OCI-LY1 (cell line): ENCODE measurements around the gene DLGAP4.

Experiments used
- H2AFZ ChIP-seq: fragments of 200-600 bp; sonication (generic), shearing (Covaris generic); 2 replicates; pipeline ENCODE4 v1.6.0; 2014; ENCODE audit warnings: antibody characterized with exemption, mild to moderate bottlenecking, low read length
- H3F3A ChIP-seq: fragments of 200-600 bp; sonication (generic), shearing (Covaris generic); 2 replicates; pipeline ENCODE4 v1.6.0; 2014; ENCODE audit warnings: mild to moderate bottlenecking, antibody characterized with exemption, low read length, moderate library complexity; ENCODE audit not compliant: insufficient read depth
- H3K27ac ChIP-seq: fragments of 200-600 bp; sonication (generic); 2 replicates; pipeline ENCODE4 v1.5.1; 2014; ENCODE audit warnings: low read length, mixed run types, mild to moderate bottlenecking, low read depth; ENCODE audit not compliant: poor library complexity, severe bottlenecking
- H3K27me3 ChIP-seq: fragments of 200-600 bp; sonication (generic); 2 replicates; pipeline ENCODE4 v1.6.0; 2014; ENCODE audit warnings: antibody characterized with exemption, mild to moderate bottlenecking, low read length, moderate library complexity; ENCODE audit not compliant: insufficient read depth
- H3K36me3 ChIP-seq: fragments of 200-600 bp; sonication (generic); 2 replicates; pipeline ENCODE4 v1.6.1; 2014; ENCODE audit warnings: mild to moderate bottlenecking, antibody characterized with exemption, low read length, moderate library complexity, mixed read lengths; ENCODE audit not compliant: insufficient read depth
- H3K4me1 ChIP-seq: fragments of 200-600 bp; sonication (generic); 2 replicates; pipeline ENCODE4 v1.5.1; 2014; ENCODE audit warnings: mild to moderate bottlenecking, low read length, moderate library complexity; ENCODE audit not compliant: insufficient read depth, severe bottlenecking
- H3K4me2 ChIP-seq: fragments of 200-600 bp; sonication (generic), shearing (Covaris generic); 2 replicates; pipeline ENCODE4 v1.6.1; 2014; ENCODE audit warnings: low read length
- H3K4me3 ChIP-seq: fragments of 200-600 bp; sonication (generic); 2 replicates; pipeline ENCODE4 v1.5.1; 2014; ENCODE audit warnings: low read length, low read depth, mild to moderate bottlenecking, mixed read lengths; ENCODE audit not compliant: poor library complexity, severe bottlenecking
- H3K79me2 ChIP-seq: fragments of 200-600 bp; shearing (Covaris generic); 2 replicates; pipeline ENCODE4 v1.6.1; 2016; ENCODE audit warnings: mixed run types, low read length, mixed read lengths; ENCODE audit not compliant: insufficient read depth
- H3K9ac ChIP-seq: fragments of 200-600 bp; sonication (generic), shearing (Covaris generic); 2 replicates; pipeline ENCODE4 v1.6.1; 2014; ENCODE audit warnings: mild to moderate bottlenecking, low read length, mixed read lengths
- H3K9me2 ChIP-seq: fragments of 200-600 bp; sonication (generic), shearing (Covaris generic); 2 replicates; pipeline ENCODE4 v1.6.1; 2014; ENCODE audit warnings: low read depth, mild to moderate bottlenecking, low read length, mixed read lengths
- H3K9me3 ChIP-seq: fragments of 200-600 bp; shearing (Covaris generic); 2 replicates; pipeline ENCODE4 v1.6.1; 2014; ENCODE audit warnings: low read length, mixed read lengths
- H4K20me1 ChIP-seq: fragments of 200-600 bp; sonication (generic), shearing (Covaris generic); 2 replicates; pipeline ENCODE4 v1.6.0; 2016; ENCODE audit warnings: mild to moderate bottlenecking, low read length; ENCODE audit not compliant: insufficient read depth
- EZH2 ChIP-seq: fragments of 200-600 bp; sonication (generic), shearing (Covaris generic); IDR thresholded peaks from 2 replicates; pipeline ENCODE4 v1.8.0; 2017; ENCODE audit warnings: borderline replicate concordance, mixed run types, mild to moderate bottlenecking, antibody characterized with exemption, low read length, moderate library complexity, mixed read lengths
- TF ChIP-seq, protein P1 (sequence below): fragments of 200-600 bp; sonication (generic), shearing (Covaris generic); IDR thresholded peaks from 2 replicates; pipeline ENCODE4 v1.5.1; 2017; ENCODE audit warnings: mild to moderate bottlenecking, antibody characterized with exemption, low read length, moderate library complexity, mixed read lengths

DLGAP4 gene

DNA sequence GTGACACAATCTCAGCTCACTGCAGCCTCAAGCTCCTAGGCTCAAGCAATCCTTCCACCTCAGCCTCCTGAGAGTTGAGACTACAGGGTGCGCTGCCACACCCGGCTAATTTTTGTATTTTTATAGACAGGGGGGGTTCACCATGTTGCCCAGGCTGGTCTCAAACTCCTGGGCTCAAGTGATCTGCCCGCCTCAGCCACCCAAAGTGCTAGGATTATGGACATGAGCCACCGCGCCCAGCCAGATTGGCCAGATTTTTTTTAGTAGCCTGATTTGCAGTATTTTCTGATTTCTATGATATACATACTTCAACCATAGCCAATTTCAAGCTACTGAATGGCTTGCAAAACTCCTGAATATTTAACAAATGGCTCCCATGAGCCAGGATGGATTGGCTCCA lies 21.4 kb upstream of the DLGAP4 start:
- Histone ChIP-seq H3K4me3 (no peak overlapping the region), H3K9me2 (no peaks in the 10 kb centered on the region), H3K4me2 (no peak overlapping the region), H3F3A (no peaks in the 10 kb centered on the region), H2AFZ (no peak overlapping the region), H3K27ac (no peak overlapping the region), H4K20me1 (no peaks in the 10 kb centered on the region), H3K79me2 (no peaks in the 10 kb centered on the region), H3K9me3 (no peaks in the 10 kb centered on the region), H3K27me3 (peaks cover 5% of the 10 kb centered on the region; the same call in 1 of the 2 replicates), H3K4me1 (no peaks in the 10 kb centered on the region), H3K9ac (no peak overlapping the region), H3K36me3 (no peaks in the 10 kb centered on the region)
- no peak for TF ChIP-seq EZH2
- TF ChIP-seq, protein P1, sequence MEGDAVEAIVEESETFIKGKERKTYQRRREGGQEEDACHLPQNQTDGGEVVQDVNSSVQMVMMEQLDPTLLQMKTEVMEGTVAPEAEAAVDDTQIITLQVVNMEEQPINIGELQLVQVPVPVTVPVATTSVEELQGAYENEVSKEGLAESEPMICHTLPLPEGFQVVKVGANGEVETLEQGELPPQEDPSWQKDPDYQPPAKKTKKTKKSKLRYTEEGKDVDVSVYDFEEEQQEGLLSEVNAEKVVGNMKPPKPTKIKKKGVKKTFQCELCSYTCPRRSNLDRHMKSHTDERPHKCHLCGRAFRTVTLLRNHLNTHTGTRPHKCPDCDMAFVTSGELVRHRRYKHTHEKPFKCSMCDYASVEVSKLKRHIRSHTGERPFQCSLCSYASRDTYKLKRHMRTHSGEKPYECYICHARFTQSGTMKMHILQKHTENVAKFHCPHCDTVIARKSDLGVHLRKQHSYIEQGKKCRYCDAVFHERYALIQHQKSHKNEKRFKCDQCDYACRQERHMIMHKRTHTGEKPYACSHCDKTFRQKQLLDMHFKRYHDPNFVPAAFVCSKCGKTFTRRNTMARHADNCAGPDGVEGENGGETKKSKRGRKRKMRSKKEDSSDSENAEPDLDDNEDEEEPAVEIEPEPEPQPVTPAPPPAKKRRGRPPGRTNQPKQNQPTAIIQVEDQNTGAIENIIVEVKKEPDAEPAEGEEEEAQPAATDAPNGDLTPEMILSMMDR: no peak

DNA sequence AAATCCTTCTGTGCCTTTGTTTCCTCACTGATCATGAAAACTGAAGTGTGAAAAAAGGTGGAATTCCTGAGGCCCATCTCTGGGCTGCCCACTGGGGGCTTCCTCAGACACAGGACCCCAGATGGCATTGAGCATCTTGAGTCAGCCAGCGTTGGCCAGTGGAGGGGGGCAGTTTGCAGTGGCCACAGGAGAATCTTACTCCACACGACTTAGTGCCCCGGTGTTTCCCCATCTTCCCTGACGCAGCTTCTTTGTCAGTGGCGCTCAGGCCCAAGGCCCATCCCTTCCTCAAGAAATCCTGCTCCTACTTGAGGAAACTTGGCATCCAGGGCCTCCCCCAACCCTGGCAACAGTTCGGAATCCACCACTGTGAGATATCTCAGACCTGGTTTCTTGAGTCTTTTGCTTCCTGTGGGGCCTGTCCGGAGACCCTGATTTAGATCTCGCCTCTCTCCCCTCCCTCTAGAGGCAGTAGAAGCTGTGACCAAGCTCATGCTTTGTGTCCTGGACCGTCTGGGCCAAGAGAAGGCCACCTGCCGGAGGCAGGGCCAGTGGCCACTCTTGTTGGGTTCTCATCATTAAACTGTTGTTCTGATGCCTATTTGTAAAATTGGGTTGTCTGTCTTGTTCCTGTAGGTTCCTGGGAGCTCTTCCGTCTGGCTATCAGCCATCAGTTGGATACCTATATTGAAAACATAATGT lies 20.2 kb upstream of the DLGAP4 start:
- Histone ChIP-seq H2AFZ (no peak overlapping the region), H3K9ac (no peak overlapping the region), H3K27ac (no peak overlapping the region), H3K36me3 (no peaks in the 10 kb centered on the region), H3K9me3 (no peaks in the 10 kb centered on the region), H3K4me2 (no peak overlapping the region), H4K20me1 (no peaks in the 10 kb centered on the region), H3K4me3 (no peak overlapping the region), H3K79me2 (no peaks in the 10 kb centered on the region), H3K27me3 (peaks cover 5% of the 10 kb centered on the region; the same call in 1 of the 2 replicates), H3K9me2 (no peaks in the 10 kb centered on the region), H3F3A (no peaks in the 10 kb centered on the region), H3K4me1 (no peaks in the 10 kb centered on the region)
- TF ChIP-seq, protein P1: no peak
- no peak for TF ChIP-seq EZH2

DNA sequence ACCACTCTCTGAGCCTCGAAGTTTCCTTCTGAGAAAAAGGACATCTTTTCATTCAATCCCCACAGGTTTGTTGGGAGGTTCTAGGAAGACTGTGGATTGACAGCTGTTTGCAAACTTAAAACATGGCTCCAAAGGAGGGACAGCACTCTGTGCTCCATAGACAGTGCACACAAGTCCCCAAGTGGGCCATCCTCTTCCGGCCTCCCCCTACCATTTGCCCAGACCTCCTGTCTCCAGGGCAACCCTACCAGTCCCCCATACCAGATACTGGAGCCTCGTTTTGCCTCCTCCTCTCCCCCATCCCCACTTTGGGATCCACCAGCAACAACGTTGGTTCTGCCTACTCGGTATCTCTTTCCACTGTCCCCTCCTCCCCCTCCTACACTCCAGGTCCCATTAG lies 8.5 kb upstream of the DLGAP4 start:
- no peaks in the 10 kb centered on the region for H4K20me1 ChIP-seq
- no peak overlapping the region for H3K4me3 ChIP-seq
- TF ChIP-seq EZH2: no peak
- TF ChIP-seq, protein P1: no peak
- H3K27ac ChIP-seq: no peak overlapping the region
- no peaks in the 10 kb centered on the region for H3K4me1 ChIP-seq
- no peaks in the 10 kb centered on the region for H3K36me3 ChIP-seq
- no peak overlapping the region for H2AFZ ChIP-seq
- H3K4me2 ChIP-seq: no peak overlapping the region
- no peaks in the 10 kb centered on the region for H3K9me3 ChIP-seq
- no peaks in the 10 kb centered on the region for H3K9me2 ChIP-seq
- H3K9ac ChIP-seq: no peak overlapping the region
- no peaks in the 10 kb centered on the region for H3K27me3 ChIP-seq
- no peaks in the 10 kb centered on the region for H3K79me2 ChIP-seq
- no peaks in the 10 kb centered on the region for H3F3A ChIP-seq
